Transverse colon (tissue), 4 donors: Measurements from ENCODE around the gene PPFIA1. TPM values are rescaled to one million over a fixed set of nuclear protein-coding genes. Genes with fewer than 3 reads are reported as not detected.

ENCODE experiments used
- DNase-seq: peaks from one replicate; pipeline ENCODE4 v3.0.0-alpha.2; 2019
- H3K27ac ChIP-seq, 4 donors: fragments of 200-600 bp; sonication (generic); 2 replicates each; pipeline ENCODE4 v1.5.1; 2016 to 2018; ENCODE audit warnings: inconsistent platforms in 4 of 4
- H3K27me3 ChIP-seq: fragments of 200-600 bp; sonication (generic); 2 replicates; pipeline ENCODE4 v1.5.1; 2017; ENCODE audit warnings: inconsistent platforms
- H3K36me3 ChIP-seq, 4 donors: fragments of 200-600 bp; sonication (generic); 2 replicates each; pipeline ENCODE4 v1.5.1; 2017 to 2019; ENCODE audit warnings: inconsistent platforms in 4 of 4
- H3K4me1 ChIP-seq, 4 donors: fragments of 200-600 bp; sonication (generic); 2 replicates each; pipeline ENCODE4 v1.5.1; 2017 to 2020; ENCODE audit warnings: inconsistent platforms in 4 of 4
- H3K4me3 ChIP-seq, 4 donors: fragments of 200-600 bp; sonication (generic); 1 replicate in 1 of 4; 2 replicates in 3 of 4; pipeline versions ENCODE4 v1.5.1 to v1.6.1; 2017 to 2019; ENCODE audit warnings: inconsistent platforms in 4 of 4
- H3K9me3 ChIP-seq, 2 donors: fragments of 200-600 bp; sonication (generic); 2 replicates each; pipeline ENCODE4 v1.5.1; 2017 to 2019; ENCODE audit warnings: inconsistent platforms in 2 of 2
- EP300 ChIP-seq: sonication (generic); formaldehyde crosslinking; IDR thresholded peaks from one replicate; pipeline ENCODE4 v1.6.1; 2017; ENCODE audit warnings: antibody characterized with exemption, low read depth
- POLR2A ChIP-seq: fragments of 450-650 bp; IDR thresholded peaks from one replicate; pipeline ENCODE4 v1.6.1; 2016; ENCODE audit warnings: antibody characterized with exemption, mild to moderate bottlenecking, moderate library complexity
- POLR2AphosphoS5 ChIP-seq, 3 donors: sonication (generic); formaldehyde crosslinking; IDR thresholded peaks; one replicate each; pipeline ENCODE4 v1.6.1; 2016; ENCODE audit warnings: antibody characterized with exemption in 3 of 3
- WGBS, 2 donors: methylation state at CpG; one replicate each; pipeline ENCODE4 v1.1.5; 2018; ENCODE audit warnings: low coverage in 1 of 2; 5-methylcytosine and 5-hydroxymethylcytosine counted together
- in situ Hi-C, 4 donors: fragments of 200-750 bp; cut with MboI; loops; one replicate each; pipeline versions ENCODE4 v1.15.0 to v1.15.1; 2017; ENCODE audit warnings: low sequenced_read_pairs in 3 of 4, low pct_ligation_motif_present in 1 of 4, low pct_unique_long_range_greater_than_20kb in 1 of 4
- intact Hi-C: fragments of 100-400 bp; cut with DNase I; formaldehyde crosslinking; loops from one replicate; pipeline ENCODE4 v1.15.1; 2023; ENCODE audit warnings: low total_unique reads
- total RNA-seq, 4 donors: library from RNA; depleted of rRNA; stranded (reverse); fragments of >200 nt; gene quantifications; one replicate each; pipeline ENCODE4 v1.1.0, GENCODE V29; 2016
- TF ChIP-seq, protein P1 (sequence below), 5 experiments: fragments of 200-600 bp in 3 of 5; fragments of 450-650 bp in 2 of 5; sonication (generic) in 3 of 5; IDR thresholded peaks; 1 replicate in 2 of 5; 2 replicates in 3 of 5; pipeline ENCODE4 v1.5.1; 2016 to 2017; ENCODE audit warnings: antibody characterized with exemption in 5 of 5, inconsistent platforms in 3 of 5, mild to moderate bottlenecking in 2 of 5, moderate library complexity in 1 of 5

Gene PPFIA1
- total RNA-seq, 4 donors from 2014 or later, result 42.6 to 143 (median 72.8) TPM

DNA sequence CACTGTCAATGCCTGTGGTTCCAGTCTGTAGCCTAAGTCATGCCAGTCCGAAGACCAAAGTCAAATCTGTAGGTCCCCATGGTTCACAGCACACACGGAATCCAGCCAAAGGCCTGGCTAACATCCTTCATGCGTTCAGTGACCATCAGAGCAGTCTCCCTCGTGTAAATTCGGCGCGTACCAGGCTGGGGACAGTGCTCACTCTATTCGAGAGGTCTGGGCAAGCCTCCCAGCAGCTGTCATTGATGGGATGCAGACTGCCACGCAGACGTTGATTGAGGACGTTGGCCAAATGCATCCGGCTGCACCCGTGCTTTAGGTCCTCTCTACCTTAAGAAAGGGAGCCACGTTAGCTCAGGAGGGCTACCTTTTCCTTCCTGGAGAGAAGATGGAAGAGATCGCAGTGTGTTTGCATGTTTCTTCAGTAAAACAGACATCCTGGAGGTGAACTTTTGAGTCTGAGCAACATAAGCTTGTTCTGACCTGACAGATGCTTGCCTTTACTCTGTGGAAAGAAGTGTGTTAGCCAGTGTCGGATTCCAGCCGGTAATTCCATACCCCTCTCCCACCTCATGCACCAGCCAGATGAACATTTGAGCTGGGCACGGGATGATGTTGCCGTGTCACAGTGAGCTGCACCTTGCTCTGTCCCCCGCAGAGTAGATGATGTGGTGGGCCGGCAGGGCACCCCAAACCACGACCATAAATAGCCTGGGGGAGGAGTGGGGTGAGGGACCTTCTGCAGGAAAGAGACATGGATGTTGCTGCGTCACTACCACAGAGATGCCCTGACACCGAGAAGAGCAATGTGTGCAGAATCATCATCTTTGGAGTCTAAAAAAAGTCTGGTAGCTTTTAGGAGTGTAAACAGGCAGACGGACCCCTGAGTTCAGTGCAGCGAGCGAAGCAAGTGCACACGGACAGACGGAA, 140.1 kb downstream of the PPFIA1 start:
- Histone ChIP-seq H3K27me3 (no peaks in the 10 kb centered on the region), H3K27ac (no peak overlapping the region), H3K36me3 (peaks cover 0 to 68% (median 33%) of the 10 kb centered on the region in 4 donors), H3K9me3 (no peaks in the 10 kb centered on the region), H3K4me1 (no peaks in the 10 kb centered on the region), H3K4me3 (no peak overlapping the region)
- 85 to 89% methylated on average over 5 to 29 of the region's 29 CpGs for WGBS, 2 donors
- in situ Hi-C loops, result no loop called here
- DNase-seq, result no peak
- intact Hi-C loops, result no loop called here
- TF ChIP-seq, protein P1, sequence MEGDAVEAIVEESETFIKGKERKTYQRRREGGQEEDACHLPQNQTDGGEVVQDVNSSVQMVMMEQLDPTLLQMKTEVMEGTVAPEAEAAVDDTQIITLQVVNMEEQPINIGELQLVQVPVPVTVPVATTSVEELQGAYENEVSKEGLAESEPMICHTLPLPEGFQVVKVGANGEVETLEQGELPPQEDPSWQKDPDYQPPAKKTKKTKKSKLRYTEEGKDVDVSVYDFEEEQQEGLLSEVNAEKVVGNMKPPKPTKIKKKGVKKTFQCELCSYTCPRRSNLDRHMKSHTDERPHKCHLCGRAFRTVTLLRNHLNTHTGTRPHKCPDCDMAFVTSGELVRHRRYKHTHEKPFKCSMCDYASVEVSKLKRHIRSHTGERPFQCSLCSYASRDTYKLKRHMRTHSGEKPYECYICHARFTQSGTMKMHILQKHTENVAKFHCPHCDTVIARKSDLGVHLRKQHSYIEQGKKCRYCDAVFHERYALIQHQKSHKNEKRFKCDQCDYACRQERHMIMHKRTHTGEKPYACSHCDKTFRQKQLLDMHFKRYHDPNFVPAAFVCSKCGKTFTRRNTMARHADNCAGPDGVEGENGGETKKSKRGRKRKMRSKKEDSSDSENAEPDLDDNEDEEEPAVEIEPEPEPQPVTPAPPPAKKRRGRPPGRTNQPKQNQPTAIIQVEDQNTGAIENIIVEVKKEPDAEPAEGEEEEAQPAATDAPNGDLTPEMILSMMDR (IDR thresholded peaks at IDR 0.05), result no peak
- TF ChIP-seq POLR2A (no peak), POLR2AphosphoS5 (IDR thresholded peaks at IDR 0.05) (no peak), EP300 (no peak)

DNA sequence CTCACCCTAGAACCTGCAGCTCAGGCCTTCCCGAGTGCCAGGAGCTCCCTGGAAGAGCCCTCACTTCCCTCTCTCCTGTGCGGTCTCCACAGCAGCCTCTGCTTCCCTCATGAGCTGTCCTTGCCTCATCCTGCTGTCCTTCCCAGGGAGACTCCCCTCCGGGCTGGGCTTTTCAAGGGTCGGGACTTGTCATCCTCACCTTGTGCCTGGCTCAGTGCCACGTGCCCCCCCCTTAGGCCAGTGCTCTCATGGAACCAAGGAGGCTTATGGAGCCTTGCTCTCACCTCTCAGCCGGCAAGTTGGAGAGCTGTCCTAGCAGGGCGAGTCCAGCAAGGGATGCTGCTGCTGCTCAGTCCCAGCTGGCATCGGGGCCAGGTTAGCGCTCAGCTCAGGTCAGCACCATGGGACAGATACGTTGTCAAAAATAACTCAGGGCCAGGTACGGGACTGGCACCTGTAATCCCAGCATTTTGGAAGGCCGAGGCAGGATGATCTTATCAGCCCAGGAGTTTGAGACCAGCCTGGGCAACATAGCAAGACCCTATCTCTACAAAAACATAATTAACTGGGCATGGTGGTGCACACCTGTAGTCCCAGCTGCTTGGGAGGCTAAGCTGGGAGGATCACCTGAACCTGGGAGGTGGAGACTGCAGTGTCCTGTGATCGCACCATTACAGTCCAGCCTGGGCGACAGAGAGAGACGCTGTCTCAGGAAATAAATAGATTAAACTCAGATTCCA, 141.4 kb downstream of the PPFIA1 start:
- in situ Hi-C loops (no loop called here), intact Hi-C loops (no loop called here)
- Histone ChIP-seq H3K27me3 (no peaks in the 10 kb centered on the region), H3K9me3 (no peaks in the 10 kb centered on the region), H3K4me1 (no peaks in the 10 kb centered on the region), H3K4me3 (no peak overlapping the region), H3K27ac (no peak overlapping the region), H3K36me3 (peaks cover 0 to 77% (median 35%) of the 10 kb centered on the region in 4 donors)
- DNase-seq, result no peak
- no peak for TF ChIP-seq POLR2AphosphoS5 (IDR thresholded peaks at IDR 0.05)
- no peak for TF ChIP-seq POLR2A
- no peak for TF ChIP-seq EP300
- TF ChIP-seq, protein P1 (IDR thresholded peaks at IDR 0.05), result no peak
- 94 to 100% methylated on average over 1 to 13 of the region's 15 CpGs for WGBS, 2 donors

DNA sequence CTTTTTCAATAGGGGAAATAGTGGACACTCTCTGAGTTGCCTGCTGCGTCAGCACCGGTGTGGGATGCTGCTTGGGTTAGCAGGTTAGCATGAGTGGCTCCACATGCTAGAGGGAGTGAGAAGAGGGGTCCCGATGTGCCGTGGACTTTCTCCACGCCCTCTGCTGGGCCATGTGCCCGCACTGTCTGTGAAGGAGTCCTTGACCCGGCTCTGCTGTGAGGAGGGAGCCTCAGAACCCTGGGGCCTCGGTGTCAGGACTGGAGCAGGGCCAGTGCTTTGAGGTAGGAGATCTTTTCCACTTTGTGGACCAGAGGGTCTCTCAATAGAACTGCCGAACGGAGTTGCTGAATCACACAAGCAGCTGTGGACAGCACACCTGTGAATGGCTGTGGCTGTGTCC, 142.7 kb downstream of the PPFIA1 start:
- TF ChIP-seq, protein P1 (IDR thresholded peaks at IDR 0.05), result no peak
- TF ChIP-seq POLR2AphosphoS5 (IDR thresholded peaks at IDR 0.05) (no peak), POLR2A (no peak), EP300 (no peak)
- intact Hi-C loops, result no loop called here
- peaks cover 0 to 71% (median 34%) of the 10 kb centered on the region in 4 donors for H3K36me3 ChIP-seq
- in situ Hi-C loops, result no loop called here
- H3K9me3 ChIP-seq, result no peaks in the 10 kb centered on the region
- H3K27ac ChIP-seq, result no peak overlapping the region
- H3K4me1 ChIP-seq, result no peaks in the 10 kb centered on the region
- whole genome bisulfite sequencing, 2 donors, result 89% methylated on average over 10 of the region's 10 CpGs; no CpG with 5 or more reads in 1 of the 2 donors
- H3K27me3 ChIP-seq, result no peaks in the 10 kb centered on the region
- no peak overlapping the region for H3K4me3 ChIP-seq
- no peak for DNase-seq
